K562 (cell line): ENCODE data around the gene ACADSB. TPM values are rescaled to one million over a fixed set of nuclear protein-coding genes. Genes with fewer than 3 reads are reported as not detected.

Experiments
- ATAC-seq: fragments of 200-7000 bp; cut with Tn5 transposase; 3 replicates; pipeline ENCODE4 v1.9.1; 2020; ENCODE audit warnings: moderate library complexity
- BruUV-seq: library from RNA; stranded (reverse); fragments of 400-500 nt; replicated peaks from 2 replicates; lab custom pipeline; 2021; lab: Mats Ljungman, UMichigan
- CTCF ChIA-PET: fragments of 300-600 bp; formaldehyde crosslinking; extraction: SDS; loops from one replicate; lab custom pipeline; 2021; ENCODE audit warnings: low intra/inter-chr PET ratio; lab: Yijun Ruan, JAX
- POLR2A ChIA-PET: fragments of 300-600, 350-650 bp; sonication (Branson Sonifier 250); formaldehyde crosslinking; extraction: SDS; loops from one replicate; lab custom pipeline; 2021; ENCODE audit warnings: antibody characterized with exemption, inconsistent platforms; lab: Yijun Ruan, JAX
- DNase-seq, 4 experiments: peaks; one replicate each; pipeline versions ENCODE4 v3.0.0 to v3.0.0-alpha.2; 2011 to 2018; ENCODE audit warnings: low spot score in 3 of 4, mixed read lengths in 3 of 4; ENCODE audit errors: extremely low read depth in 1 of 4
- FAIRE-seq: peaks from 2 replicates; lab custom pipeline; 2011; peaks lifted over from hg19 to GRCh38; lab: Jason Lieb, UNC
- H2AFZ ChIP-seq: 2 replicates; pipeline ENCODE4 v1.6.0; 2011; ENCODE audit warnings: low read depth, low read length, control low read depth, inconsistent platforms
- H3K27ac ChIP-seq: fragments of 200-600 bp; 3 replicates; pipeline ENCODE4 v1.8.0; 2011; ENCODE audit warnings: low read depth, mild to moderate bottlenecking, control low read depth, inconsistent platforms, low read length, moderate library complexity, mixed read lengths; ENCODE audit errors: extremely low read depth
- H3K27me3 ChIP-seq, 2 experiments: fragments of 300-600 bp in 1 of 2; 2 replicates in 1 of 2; 3 replicates in 1 of 2; pipeline versions ENCODE4 v1.6.0 to v1.8.0; 2011; ENCODE audit warnings: inconsistent platforms in 2 of 2, low read length in 2 of 2, mild to moderate bottlenecking in 1 of 2, mixed read lengths in 1 of 2, moderate library complexity in 1 of 2; ENCODE audit not compliant: control insufficient read depth in 2 of 2, insufficient read depth in 2 of 2
- H3K36me3 ChIP-seq: fragments of 300-600 bp; 3 replicates; pipeline ENCODE4 v1.8.0; 2011; ENCODE audit warnings: mild to moderate bottlenecking, low read length, inconsistent platforms; ENCODE audit not compliant: control insufficient read depth, insufficient read depth
- H3K4me1 ChIP-seq, 2 experiments: fragments of 200-600 bp in 1 of 2; replicated peaks in 1 of 2; 2 replicates in 1 of 2; 3 replicates in 1 of 2; pipeline versions ENCODE4 v1.5.1 to v1.8.0; 2011; ENCODE audit warnings: inconsistent platforms in 2 of 2, low read length in 2 of 2, mild to moderate bottlenecking in 1 of 2, mixed read lengths in 1 of 2, moderate library complexity in 1 of 2; ENCODE audit not compliant: control insufficient read depth in 2 of 2, insufficient read depth in 2 of 2
- H3K4me2 ChIP-seq: 2 replicates; pipeline ENCODE4 v1.6.1; 2011; ENCODE audit warnings: low read length, control low read depth, inconsistent platforms, mixed read lengths; ENCODE audit not compliant: insufficient read depth
- H3K4me3 ChIP-seq: fragments of 200-600 bp; sonication (generic), shearing (Covaris generic); 2 replicates; pipeline ENCODE4 v1.5.1; 2016; ENCODE audit warnings: control low read depth, inconsistent platforms
- H3K79me2 ChIP-seq: fragments of 200-600 bp; 3 replicates; pipeline ENCODE4 v1.8.0; 2011; ENCODE audit warnings: low read length, inconsistent platforms; ENCODE audit not compliant: control insufficient read depth, insufficient read depth
- H3K9ac ChIP-seq, 2 experiments: 2 replicates each; pipeline versions ENCODE4 v1.6.0 to v1.6.1; 2011; ENCODE audit warnings: low read depth in 2 of 2, low read length in 2 of 2, control low read depth in 1 of 2, inconsistent platforms in 1 of 2, mild to moderate bottlenecking in 1 of 2, mixed read lengths in 1 of 2; ENCODE audit not compliant: insufficient read depth in 1 of 2
- H3K9me1 ChIP-seq: one replicate; pipeline ENCODE4 v1.6.0; 2011; ENCODE audit warnings: inconsistent platforms, mild to moderate bottlenecking, low read length, moderate library complexity; ENCODE audit not compliant: control insufficient read depth, insufficient read depth
- H3K9me3 ChIP-seq: replicated peaks from 2 replicates; pipeline ENCODE4 v1.5.1; 2011; ENCODE audit warnings: low read depth, low read length, inconsistent platforms; ENCODE audit not compliant: control insufficient read depth, insufficient read depth
- H4K20me1 ChIP-seq: replicated peaks from 2 replicates; pipeline ENCODE4 v1.6.1; 2011; ENCODE audit warnings: low read length, inconsistent platforms, mixed read lengths; ENCODE audit not compliant: control insufficient read depth, insufficient read depth
- FOXA3 ChIP-seq, 2 experiments: fragments of 450-650 bp in 1 of 2; sonication (generic) in 1 of 2; formaldehyde crosslinking; IDR thresholded peaks in 1 of 2; conservative IDR thresholded peaks in 1 of 2; 2 replicates each; pipeline versions ENCODE4 v1.4.0 to v1.8.0; 2020 to 2022; ENCODE audit warnings: mild to moderate bottlenecking in 2 of 2, missing genetic modification reagents in 1 of 2
- HMG20B ChIP-seq: fragments of 250-450 bp; sonication (Bioruptor Pico); IDR thresholded peaks from 2 replicates; pipeline ENCODE4 v1.5.0; 2021; ENCODE audit warnings: mild to moderate bottlenecking
- PCBP1 ChIP-seq: fragments of 200-400 bp; formaldehyde crosslinking; IDR thresholded peaks from 2 replicates; pipeline ENCODE4 v1.6.1; 2018; ENCODE audit warnings: mild to moderate bottlenecking, low read depth, low read length; ENCODE audit not compliant: poor library complexity, severe bottlenecking
- SLC30A9 ChIP-seq: fragments of 250-450 bp; sonication (Bioruptor Pico); IDR thresholded peaks from 2 replicates; pipeline ENCODE4 v1.8.0; 2022; ENCODE audit warnings: mild to moderate bottlenecking, moderate library complexity
- STAG1 ChIP-seq: sonication (generic); formaldehyde crosslinking; IDR thresholded peaks from 2 replicates; pipeline ENCODE4 v1.5.0; 2020; ENCODE audit warnings: missing genetic modification reagents, borderline replicate concordance
- WGBS: fragments of 100-300 bp; shearing (Covaris generic); methylation state at CpG from one replicate; pipeline ENCODE4 v1.1.6; 2016; ENCODE audit warnings: low coverage, mixed read lengths; ENCODE audit not compliant: insufficient coverage; ENCODE audit errors: missing lambda C conversion rate; 5-methylcytosine and 5-hydroxymethylcytosine counted together
- in situ Hi-C: fragments of 300-500 bp; cut with MboI; formaldehyde crosslinking; loops from 4 replicates; pipeline ENCODE4 v1.15.0; 2018; ENCODE audit warnings: inconsistent platforms, mixed read lengths
- intact Hi-C: fragments of 100-400 bp; cut with micrococcal nuclease; formaldehyde crosslinking; loops from 2 replicates; pipeline ENCODE4 v1.14.2; 2022
- polyA plus RNA-seq, 8 experiments: library from polyadenylated mRNA; depleted of rRNA in 4 of 8; stranded (reverse) in 5 of 8; unstranded in 3 of 8; fragments of >200 nt; fragmentation: Nextera tagmentation in 2 of 8; fragmentation: Illumina TruSeq in 1 of 8; extraction: Ambion mirVana in 2 of 8; extraction: Trizol in 1 of 8; gene quantifications; 2 replicates each; pipeline versions ENCODE4 v1.2.1 to v1.2.3, GENCODE V29; 2011 to 2014; ENCODE audit warnings: inconsistent platforms in 1 of 8, missing spikeins in 1 of 8
- total RNA-seq, 7 experiments: library from RNA; depleted of rRNA in 6 of 7; stranded (reverse); fragments of >200 nt in 6 of 7; fragmentation: Illumina TruSeq in 2 of 7; extraction: Trizol in 2 of 7; gene quantifications; 2 replicates each; pipeline versions ENCODE4 v1.2.1 to v1.2.3, GENCODE V29; 2011 to 2021; ENCODE audit warnings: low replicate concordance in 1 of 7
- TF ChIP-seq, protein P1 (sequence below): fragments of 450-650 bp; formaldehyde crosslinking; IDR thresholded peaks from 2 replicates; pipeline ENCODE4 v1.4.0; 2022; ENCODE audit warnings: mild to moderate bottlenecking, moderate library complexity
- TF ChIP-seq, protein P2 (sequence below): sonication (generic); formaldehyde crosslinking; IDR thresholded peaks from 2 replicates; pipeline ENCODE4 v1.8.0; 2022; ENCODE audit warnings: mild to moderate bottlenecking, missing genetic modification reagents
- TF ChIP-seq, protein P3 (sequence below): fragments of 450-650 bp; formaldehyde crosslinking; IDR thresholded peaks from 2 replicates; pipeline ENCODE4 v1.4.0; 2020; ENCODE audit warnings: mild to moderate bottlenecking, moderate library complexity
- TF ChIP-seq, protein P4 (sequence below): sonication (generic); formaldehyde crosslinking; IDR thresholded peaks from 2 replicates; pipeline ENCODE4 v1.8.1; 2023; ENCODE audit warnings: mild to moderate bottlenecking, missing genetic modification reagents

The ACADSB gene
- total and polyA plus RNA-seq, 9 of the 15 experiments (the other 6 are each of a cell fraction or from before 2014, with no cell fraction given), result 2.9 to 9.1 (median 5.8) TPM

DNA sequence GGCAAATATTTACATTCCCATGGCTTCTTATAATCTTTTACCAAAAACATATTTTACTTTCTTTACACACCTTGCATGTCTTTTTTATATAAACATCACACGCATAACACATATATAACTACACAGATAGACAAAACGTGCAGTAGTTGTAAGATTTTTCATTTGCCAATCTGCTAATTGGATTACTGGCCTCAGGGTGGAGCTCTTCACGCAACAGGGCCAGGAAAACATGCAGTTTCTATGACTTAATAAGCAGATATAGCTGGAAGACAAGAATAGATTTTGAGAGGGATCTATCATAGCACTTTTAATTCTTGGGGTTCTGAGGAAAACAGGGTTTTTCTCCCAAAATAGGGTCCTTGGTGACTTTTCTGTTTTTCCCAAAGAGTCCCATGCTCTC, 12.7 kb downstream of the ACADSB start (continued):
- no peak for TF ChIP-seq PCBP1

DNA sequence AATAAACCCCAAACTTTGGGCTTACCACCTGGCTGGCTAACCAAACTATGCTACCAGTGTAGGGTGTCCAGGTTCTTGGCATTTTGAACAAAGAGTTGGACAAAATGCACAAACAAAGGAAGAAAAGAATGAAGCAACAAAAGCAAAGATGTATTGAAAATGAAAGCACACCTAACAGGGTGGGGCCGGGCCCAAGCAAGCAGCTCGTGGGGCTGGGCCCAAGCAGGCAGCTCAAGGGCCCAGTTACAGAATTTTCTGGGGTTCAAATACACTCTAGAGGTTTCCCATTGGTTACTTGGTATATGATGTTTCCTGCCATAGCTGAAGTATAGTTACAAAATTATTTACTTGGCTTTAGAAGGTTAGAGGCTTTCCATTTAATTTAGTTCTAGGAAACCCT, 15.7 kb downstream of the ACADSB start:
- intact Hi-C loops, result no loop called here
- in situ Hi-C loops, result no loop called here
- Histone ChIP-seq H2AFZ (no peak overlapping the region), H3K9me3 (no peaks in the 10 kb centered on the region), H3K27me3 (no peaks in the 10 kb centered on the region), H3K4me2 (no peak overlapping the region), H3K9ac (no peak overlapping the region)
- TF ChIP-seq STAG1 (no peak), HMG20B (CRISPR knock-in tag) (no peak), SLC30A9 (no peak), FOXA3 (CRISPR knock-in tag; conservative IDR thresholded peaks at IDR 0.05 in 1 of 2, IDR thresholded peaks at IDR 0.05 in 1 of 2) (no peak)
- TF ChIP-seq, protein P1, sequence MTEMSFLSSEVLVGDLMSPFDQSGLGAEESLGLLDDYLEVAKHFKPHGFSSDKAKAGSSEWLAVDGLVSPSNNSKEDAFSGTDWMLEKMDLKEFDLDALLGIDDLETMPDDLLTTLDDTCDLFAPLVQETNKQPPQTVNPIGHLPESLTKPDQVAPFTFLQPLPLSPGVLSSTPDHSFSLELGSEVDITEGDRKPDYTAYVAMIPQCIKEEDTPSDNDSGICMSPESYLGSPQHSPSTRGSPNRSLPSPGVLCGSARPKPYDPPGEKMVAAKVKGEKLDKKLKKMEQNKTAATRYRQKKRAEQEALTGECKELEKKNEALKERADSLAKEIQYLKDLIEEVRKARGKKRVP (CRISPR knock-in tag), result no peak
- TF ChIP-seq, protein P2, sequence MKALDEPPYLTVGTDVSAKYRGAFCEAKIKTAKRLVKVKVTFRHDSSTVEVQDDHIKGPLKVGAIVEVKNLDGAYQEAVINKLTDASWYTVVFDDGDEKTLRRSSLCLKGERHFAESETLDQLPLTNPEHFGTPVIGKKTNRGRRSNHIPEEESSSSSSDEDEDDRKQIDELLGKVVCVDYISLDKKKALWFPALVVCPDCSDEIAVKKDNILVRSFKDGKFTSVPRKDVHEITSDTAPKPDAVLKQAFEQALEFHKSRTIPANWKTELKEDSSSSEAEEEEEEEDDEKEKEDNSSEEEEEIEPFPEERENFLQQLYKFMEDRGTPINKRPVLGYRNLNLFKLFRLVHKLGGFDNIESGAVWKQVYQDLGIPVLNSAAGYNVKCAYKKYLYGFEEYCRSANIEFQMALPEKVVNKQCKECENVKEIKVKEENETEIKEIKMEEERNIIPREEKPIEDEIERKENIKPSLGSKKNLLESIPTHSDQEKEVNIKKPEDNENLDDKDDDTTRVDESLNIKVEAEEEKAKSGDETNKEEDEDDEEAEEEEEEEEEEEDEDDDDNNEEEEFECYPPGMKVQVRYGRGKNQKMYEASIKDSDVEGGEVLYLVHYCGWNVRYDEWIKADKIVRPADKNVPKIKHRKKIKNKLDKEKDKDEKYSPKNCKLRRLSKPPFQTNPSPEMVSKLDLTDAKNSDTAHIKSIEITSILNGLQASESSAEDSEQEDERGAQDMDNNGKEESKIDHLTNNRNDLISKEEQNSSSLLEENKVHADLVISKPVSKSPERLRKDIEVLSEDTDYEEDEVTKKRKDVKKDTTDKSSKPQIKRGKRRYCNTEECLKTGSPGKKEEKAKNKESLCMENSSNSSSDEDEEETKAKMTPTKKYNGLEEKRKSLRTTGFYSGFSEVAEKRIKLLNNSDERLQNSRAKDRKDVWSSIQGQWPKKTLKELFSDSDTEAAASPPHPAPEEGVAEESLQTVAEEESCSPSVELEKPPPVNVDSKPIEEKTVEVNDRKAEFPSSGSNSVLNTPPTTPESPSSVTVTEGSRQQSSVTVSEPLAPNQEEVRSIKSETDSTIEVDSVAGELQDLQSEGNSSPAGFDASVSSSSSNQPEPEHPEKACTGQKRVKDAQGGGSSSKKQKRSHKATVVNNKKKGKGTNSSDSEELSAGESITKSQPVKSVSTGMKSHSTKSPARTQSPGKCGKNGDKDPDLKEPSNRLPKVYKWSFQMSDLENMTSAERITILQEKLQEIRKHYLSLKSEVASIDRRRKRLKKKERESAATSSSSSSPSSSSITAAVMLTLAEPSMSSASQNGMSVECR (CRISPR knock-in tag), result no peak
- TF ChIP-seq, protein P3, sequence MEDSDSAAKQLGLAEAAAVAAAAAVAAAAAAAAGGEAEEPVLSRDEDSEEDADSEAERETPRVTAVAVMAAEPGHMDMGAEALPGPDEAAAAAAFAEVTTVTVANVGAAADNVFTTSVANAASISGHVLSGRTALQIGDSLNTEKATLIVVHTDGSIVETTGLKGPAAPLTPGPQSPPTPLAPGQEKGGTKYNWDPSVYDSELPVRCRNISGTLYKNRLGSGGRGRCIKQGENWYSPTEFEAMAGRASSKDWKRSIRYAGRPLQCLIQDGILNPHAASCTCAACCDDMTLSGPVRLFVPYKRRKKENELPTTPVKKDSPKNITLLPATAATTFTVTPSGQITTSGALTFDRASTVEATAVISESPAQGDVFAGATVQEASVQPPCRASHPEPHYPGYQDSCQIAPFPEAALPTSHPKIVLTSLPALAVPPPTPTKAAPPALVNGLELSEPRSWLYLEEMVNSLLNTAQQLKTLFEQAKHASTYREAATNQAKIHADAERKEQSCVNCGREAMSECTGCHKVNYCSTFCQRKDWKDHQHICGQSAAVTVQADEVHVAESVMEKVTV (CRISPR knock-in tag), result no peak
- TF ChIP-seq, protein P4, sequence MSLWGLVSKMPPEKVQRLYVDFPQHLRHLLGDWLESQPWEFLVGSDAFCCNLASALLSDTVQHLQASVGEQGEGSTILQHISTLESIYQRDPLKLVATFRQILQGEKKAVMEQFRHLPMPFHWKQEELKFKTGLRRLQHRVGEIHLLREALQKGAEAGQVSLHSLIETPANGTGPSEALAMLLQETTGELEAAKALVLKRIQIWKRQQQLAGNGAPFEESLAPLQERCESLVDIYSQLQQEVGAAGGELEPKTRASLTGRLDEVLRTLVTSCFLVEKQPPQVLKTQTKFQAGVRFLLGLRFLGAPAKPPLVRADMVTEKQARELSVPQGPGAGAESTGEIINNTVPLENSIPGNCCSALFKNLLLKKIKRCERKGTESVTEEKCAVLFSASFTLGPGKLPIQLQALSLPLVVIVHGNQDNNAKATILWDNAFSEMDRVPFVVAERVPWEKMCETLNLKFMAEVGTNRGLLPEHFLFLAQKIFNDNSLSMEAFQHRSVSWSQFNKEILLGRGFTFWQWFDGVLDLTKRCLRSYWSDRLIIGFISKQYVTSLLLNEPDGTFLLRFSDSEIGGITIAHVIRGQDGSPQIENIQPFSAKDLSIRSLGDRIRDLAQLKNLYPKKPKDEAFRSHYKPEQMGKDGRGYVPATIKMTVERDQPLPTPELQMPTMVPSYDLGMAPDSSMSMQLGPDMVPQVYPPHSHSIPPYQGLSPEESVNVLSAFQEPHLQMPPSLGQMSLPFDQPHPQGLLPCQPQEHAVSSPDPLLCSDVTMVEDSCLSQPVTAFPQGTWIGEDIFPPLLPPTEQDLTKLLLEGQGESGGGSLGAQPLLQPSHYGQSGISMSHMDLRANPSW (CRISPR knock-in tag), result no peak
- TF ChIP-seq, all 486 proteins: peak for 0
- DNase-seq, result no peak
- 52% methylated on average over 2 of the region's 2 CpGs for WGBS
- Histone ChIP-seq H3K79me2 (no peaks in the 10 kb centered on the region), H3K4me3 (no peak overlapping the region), H3K36me3 (no peaks in the 10 kb centered on the region), H4K20me1 (no peaks in the 10 kb centered on the region; the same call in 1 of the 2 replicates), H3K4me1 (no peaks in the 10 kb centered on the region; a peak in 1 of 5 replicates), H3K27ac (no peak overlapping the region), H3K9me1 (no peaks in the 10 kb centered on the region)
- FAIRE-seq, result no peak
- no TSS peak for BruUV-seq
- ATAC-seq, result no peak
- CTCF ChIA-PET, result no interaction called here
- POLR2A ChIA-PET, result interaction anchor here (0.9 to 1.3 kb wide), 3 partner anchors 11 to 18 kb away, joined by 3 to 4 read pairs (median 4); no protein-coding TSS in a partner anchor
